Renal cortex interstitium (tissue), 15 donors: ENCODE data around the gene SLX4IP. TPM values are rescaled to one million over a fixed set of nuclear protein-coding genes. Genes with fewer than 3 reads are reported as not detected.
A peak's percentile ranks its signal among the peaks of the same experiment; 100 is the strongest.
"Not testable (repeated sequence)": the region's sequence is repeated elsewhere in the genome, so short reads cannot be mapped to it uniquely, and the experiment has no call there.

Source experiments
- DNase-seq, 11 donors: peaks; one replicate each; pipeline ENCODE4 v3.0.0-alpha.2; 2013; ENCODE audit warnings: low read depth in 9 of 11, low spot score in 4 of 11; ENCODE audit errors: extremely low read depth in 1 of 11
- long read RNA-seq, 16 experiments: transcript quantifications; one replicate each; lab custom pipeline, GENCODE V29; 2026
- polyA plus RNA-seq, 3 donors: library from polyadenylated mRNA; unstranded; fragments of 120-200 nt; gene quantifications; one replicate each; pipeline ENCODE4 v1.2.1, GENCODE V29; 2013; ENCODE audit not compliant: insufficient read length in 3 of 3

The SLX4IP gene
- 10 to 100 TPM in 1 of 3 donors, 1 to 10 TPM in 2; 6.8 to 10.7 (median 8.3) TPM for polyA plus RNA-seq
- long read RNA-seq, donor 1, result 0 reads
- long read RNA-seq, donor 2, full-length matches to known transcripts, result 1 of 1 reads
- long read RNA-seq, donor 2, partial matches to known transcripts, result 0 of 1 reads
- long read RNA-seq, donor 2, other reads (novel, unspliced or antisense), result 0 of 1 reads
- long read RNA-seq, donor 3, full-length matches to known transcripts, result 1 of 1 reads
- long read RNA-seq, donor 3, partial matches to known transcripts, result 0 of 1 reads
- long read RNA-seq, donor 3, other reads (novel, unspliced or antisense), result 0 of 1 reads
- long read RNA-seq, donor 4, partial matches to known transcripts, result 34 of 42 reads
- long read RNA-seq, donor 4, other reads (novel, unspliced or antisense), result 8 of 42 reads
- long read RNA-seq, donor 5, full-length matches to known transcripts, result 1 of 1 reads
- long read RNA-seq, donor 5, partial matches to known transcripts, result 0 of 1 reads
- long read RNA-seq, donor 5, other reads (novel, unspliced or antisense), result 0 of 1 reads
- long read RNA-seq, donor 6, full-length matches to known transcripts, result 2 of 2 reads
- long read RNA-seq, donor 6, partial matches to known transcripts, result 0 of 2 reads
- long read RNA-seq, donor 6, other reads (novel, unspliced or antisense), result 0 of 2 reads
- long read RNA-seq, donor 7, full-length matches to known transcripts, result 4 of 4 reads
- long read RNA-seq, donor 7, partial matches to known transcripts, result 0 of 4 reads
- long read RNA-seq, donor 7, other reads (novel, unspliced or antisense), result 0 of 4 reads
- long read RNA-seq, donor 8, full-length matches to known transcripts, result 1 of 1 reads
- long read RNA-seq, donor 8, partial matches to known transcripts, result 0 of 1 reads
- long read RNA-seq, donor 8, other reads (novel, unspliced or antisense), result 0 of 1 reads
- long read RNA-seq, donor 9, full-length matches to known transcripts, result 1 of 1 reads
- long read RNA-seq, donor 9, partial matches to known transcripts, result 0 of 1 reads
- long read RNA-seq, donor 9, other reads (novel, unspliced or antisense), result 0 of 1 reads
- long read RNA-seq, donor 10, full-length matches to known transcripts, result 1 of 1 reads
- long read RNA-seq, donor 10, partial matches to known transcripts, result 0 of 1 reads
- long read RNA-seq, donor 10, other reads (novel, unspliced or antisense), result 0 of 1 reads
- long read RNA-seq, donor 11, result 0 reads
- long read RNA-seq, donor 12, result 0 reads
- long read RNA-seq, donor 13, full-length matches to known transcripts, result 1 of 1 reads
- long read RNA-seq, donor 13, partial matches to known transcripts, result 0 of 1 reads
- long read RNA-seq, donor 13, other reads (novel, unspliced or antisense), result 0 of 1 reads
- long read RNA-seq, donor 14, result 0 reads
- long read RNA-seq, donor 15, partial matches to known transcripts, result 12 of 12 reads
- long read RNA-seq, donor 15, other reads (novel, unspliced or antisense), result 0 of 12 reads
- long read RNA-seq, donor 16, full-length matches to known transcripts, result 1 of 574 reads
- long read RNA-seq, donor 16, partial matches to known transcripts, result 539 of 574 reads
- long read RNA-seq, donor 16, other reads (novel, unspliced or antisense), result 34 of 574 reads

GRCh38 chr20:10434832-10435812, at the start of gene SLX4IP:
TSS of gene SLX4IP (plus strand) at chr20:10435305. CDS start at chr20:10458205, 22,900 bp downstream.
- DNase-seq, result peak; percentile 89 to 98 (median 94)

DNA sequence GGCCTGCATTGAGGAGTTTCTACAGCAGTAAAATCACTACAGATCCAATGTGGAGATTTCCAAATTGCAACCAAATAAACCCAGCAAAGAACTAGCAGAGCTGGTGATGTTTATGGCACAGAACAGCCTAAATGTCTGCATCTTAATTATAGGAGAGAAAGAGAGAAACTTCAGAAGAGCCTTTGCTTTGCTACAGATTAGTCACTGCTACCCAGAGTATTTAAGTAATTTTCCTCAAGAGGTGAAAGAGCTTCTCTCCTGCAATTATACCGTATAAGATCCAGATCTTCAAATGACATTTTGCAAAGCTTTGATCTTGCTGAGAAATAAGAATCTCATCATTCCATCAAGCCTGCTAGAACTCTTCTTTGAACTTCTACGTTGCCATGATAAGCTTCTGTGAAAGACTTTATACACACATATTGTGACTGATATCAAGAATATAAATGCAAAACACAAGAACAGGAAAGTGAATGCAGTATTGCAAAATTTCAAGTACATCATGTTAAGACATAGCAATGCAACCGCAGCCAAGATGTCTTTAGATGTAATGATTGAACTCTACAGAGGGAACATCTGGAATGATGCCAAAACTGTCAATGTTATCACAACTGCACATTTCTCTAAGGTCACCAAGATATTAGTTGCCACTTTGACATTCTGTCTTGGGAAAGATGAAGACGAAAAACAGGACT, 49.1 kb upstream of the SLX4IP start:
- no peak for DNase-seq

DNA sequence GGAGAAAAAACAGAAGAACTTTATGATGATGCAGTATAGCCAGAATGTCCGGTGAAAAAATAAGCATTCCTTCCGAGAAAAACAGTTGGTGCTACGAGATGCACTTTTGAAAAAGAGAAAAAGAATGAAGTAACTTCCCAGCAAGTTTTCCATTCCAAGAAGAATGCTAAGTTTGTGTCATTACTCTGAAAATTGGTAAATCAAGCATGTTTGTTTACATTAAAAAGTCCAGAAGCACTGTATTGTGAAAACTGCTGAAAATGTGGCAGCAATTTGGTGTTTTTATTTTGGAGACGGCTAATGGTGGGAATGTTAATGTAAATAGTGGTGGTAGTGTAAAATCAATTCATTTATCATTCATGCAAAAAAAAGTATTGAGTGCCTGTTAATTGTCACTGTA, 47.4 kb upstream of the SLX4IP start:
- no peak for DNase-seq

DNA sequence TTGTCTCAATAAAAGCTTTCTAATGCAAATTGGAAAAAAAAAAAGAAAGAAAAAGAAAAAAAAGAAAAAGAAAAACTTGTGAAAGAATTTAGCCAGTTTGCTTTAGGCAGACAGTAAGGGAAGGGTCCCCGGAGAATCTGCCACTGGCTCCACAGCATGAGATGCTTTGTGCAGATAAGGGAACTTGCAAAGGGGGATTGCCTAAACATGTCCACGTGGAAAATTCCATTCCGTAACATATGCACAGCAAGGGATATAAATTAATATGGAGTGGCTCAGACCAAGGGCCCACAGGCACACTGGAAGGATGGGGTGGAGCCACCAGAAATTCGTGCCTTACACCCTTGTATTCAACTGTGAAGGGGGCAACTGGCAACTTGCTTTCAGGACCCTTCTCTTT, 46.5 kb upstream of the SLX4IP start:
- DNase-seq, result no peak

- no peak for DNase-seq
Measured at GRCh38 chr20:10390709-10391108, 44.4 kb upstream of the SLX4IP start.

GRCh38 chr20:10394752-10395151, 40.4 kb upstream of the SLX4IP start:
- not testable (repeated sequence) for DNase-seq

DNA sequence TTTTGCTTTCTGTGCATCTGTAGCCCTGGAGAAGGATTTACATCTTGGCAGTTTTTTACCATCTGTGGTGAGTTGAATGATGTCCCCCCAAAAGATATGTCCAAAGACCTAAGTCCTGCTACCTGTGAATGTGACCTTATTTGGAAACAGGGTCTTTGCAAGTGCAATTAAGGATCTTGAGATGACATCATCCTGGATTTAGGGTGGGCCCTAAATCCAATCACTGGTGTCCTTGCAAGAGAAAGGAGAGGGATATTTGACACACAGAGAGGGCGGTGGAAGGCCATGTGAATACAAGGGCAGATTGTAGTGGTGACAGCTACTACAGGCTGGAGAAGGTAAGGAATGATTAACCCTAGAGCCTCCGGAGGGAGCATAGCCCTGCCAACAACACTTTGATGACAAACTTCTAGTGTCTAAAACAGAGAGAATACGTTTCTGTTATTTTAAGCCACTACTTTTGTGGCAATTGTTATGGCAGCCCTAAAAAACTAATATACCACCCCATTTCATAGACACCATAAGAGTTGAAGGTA, 36.2 kb upstream of the SLX4IP start:
- no peak for DNase-seq

GRCh38 chr20:10402938-10403608, 32.0 kb upstream of the SLX4IP start:
- DNase-seq, result no peak

GRCh38 chr20:10404023-10404628, 31.0 kb upstream of the SLX4IP start:
- DNase-seq, result no peak

DNA sequence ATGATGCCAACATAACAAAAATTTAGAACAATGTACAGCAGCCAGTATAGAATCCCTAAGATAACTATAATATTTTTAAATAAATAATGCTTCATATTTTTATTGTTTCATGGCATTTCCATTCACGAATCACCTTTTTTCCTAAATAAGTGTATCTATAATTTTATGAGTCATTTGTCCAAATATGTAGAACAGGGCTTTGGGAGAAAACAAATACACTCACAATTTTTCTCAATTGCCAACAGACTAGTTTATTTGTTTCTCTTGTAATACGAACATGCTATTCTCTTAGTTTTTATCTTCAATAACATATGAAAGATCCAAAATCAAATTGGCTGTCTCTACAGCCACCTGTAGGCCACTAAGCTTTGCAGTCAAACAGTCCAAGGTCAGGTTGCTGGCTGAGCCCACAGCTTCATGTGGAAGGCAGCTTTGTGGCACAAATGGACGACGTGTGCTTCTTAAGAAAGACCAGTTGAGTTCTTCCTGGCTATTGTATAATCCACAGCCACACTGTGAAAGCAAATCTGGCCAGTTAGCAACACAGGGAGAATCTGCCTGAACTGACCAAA, 30.1 kb upstream of the SLX4IP start:
- no peak for DNase-seq

GRCh38 chr20:10408108-10408813, 26.8 kb upstream of the SLX4IP start:
- no peak for DNase-seq

DNA sequence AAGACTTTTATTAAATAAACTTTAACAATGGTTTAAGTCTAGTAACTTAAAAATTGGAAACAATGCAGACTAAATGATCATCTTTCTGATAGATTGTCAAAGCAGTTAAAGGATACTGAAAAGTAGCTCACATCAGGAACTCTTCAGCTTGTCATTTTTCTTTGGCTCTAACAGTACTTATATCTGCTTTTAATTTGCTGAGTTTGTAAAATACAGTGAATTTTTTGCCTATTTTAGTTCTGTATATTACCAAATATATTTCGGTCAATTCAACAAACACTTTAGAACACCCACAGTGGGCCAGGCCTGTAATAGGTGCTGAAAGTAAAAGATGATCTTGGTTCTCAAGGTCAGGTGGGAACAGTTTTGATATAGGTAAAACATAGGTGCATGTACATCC, 23.4 kb upstream of the SLX4IP start:
- no peak for DNase-seq

- DNase-seq, result no peak
Measured at GRCh38 chr20:10412591-10413408, 22.3 kb upstream of the SLX4IP start.
